ENCODE results near the gene THRB.

Gene THRB

GRCh38 chr3:24165603-24165982, 329.1 kb downstream of the THRB start:
- no peak for DNase-seq

GRCh38 chr3:24164967-24165602, 329.6 kb downstream of the THRB start:
- DNase-seq = no peak

- no peak for DNase-seq
Measured at GRCh38 chr3:24162929-24163328, 331.7 kb downstream of the THRB start.

GRCh38 chr3:24161841-24162240, 332.8 kb downstream of the THRB start:
- DNase-seq = no peak

GRCh38 chr3:24160424-24161095, 334.1 kb downstream of the THRB start:
- DNase-seq = no peak

GRCh38 chr3:24158761-24159454, 335.7 kb downstream of the THRB start:
- DNase-seq = no peak

GRCh38 chr3:24157106-24157505, 337.5 kb downstream of the THRB start:
- DNase-seq = no peak

- no peak for DNase-seq
Measured at GRCh38 chr3:24156466-24156865, 338.2 kb downstream of the THRB start.

- no peak for DNase-seq
Measured at GRCh38 chr3:24155276-24155675, 339.4 kb downstream of the THRB start.

- no peak for DNase-seq
Measured at GRCh38 chr3:24154781-24155180, 339.9 kb downstream of the THRB start.

GRCh38 chr3:24154013-24154695, 340.5 kb downstream of the THRB start:
- no peak for DNase-seq

- DNase-seq = no peak
Measured at GRCh38 chr3:24151594-24151993, 343.1 kb downstream of the THRB start.

GRCh38 chr3:24149032-24149431, 345.6 kb downstream of the THRB start:
- no peak for DNase-seq

- no peak for DNase-seq
Measured at GRCh38 chr3:24145981-24146822, 348.4 kb downstream of the THRB start.

GRCh38 chr3:24145481-24145880, 349.2 kb downstream of the THRB start:
- no peak for DNase-seq

GRCh38 chr3:24142127-24142526, 352.5 kb downstream of the THRB start:
- no peak for DNase-seq

GRCh38 chr3:24141548-24141947, 353.1 kb downstream of the THRB start:
- DNase-seq = no peak

- no peak for DNase-seq
Measured at GRCh38 chr3:24139463-24140412, 354.9 kb downstream of the THRB start.

GRCh38 chr3:24138876-24139256, 355.8 kb downstream of the THRB start:
- no peak for DNase-seq

- no peak for DNase-seq
Measured at GRCh38 chr3:24137958-24138875, 356.4 kb downstream of the THRB start.

All from stimulated activated CD4-positive, alpha-beta T cell treated with anti-CD3 and anti-CD28 coated beads, Interleukin-12 subunit alpha, Interleukin-12 subunit beta, amount 100 ng/mL, for 4 hours (primary cell).